Heart left ventricle (tissue), 16 donors: Measurements from ENCODE around the gene RPS27L. TPM values are rescaled to one million over a fixed set of nuclear protein-coding genes. Genes with fewer than 3 reads are reported as not detected.

Experiments
- ATAC-seq, 4 donors: fragments of 200-7000 bp; cut with Tn5 transposase; one replicate each; pipeline ENCODE4 v1.9.1; 2020 to 2022; ENCODE audit warnings: moderate library complexity in 4 of 4, mild to moderate bottlenecking in 3 of 4, moderate number of reproducible peaks in 1 of 4
- DNase-seq, 5 donors: peaks; one replicate each; pipeline ENCODE4 v3.0.0-alpha.2; 2020
- H3K27ac ChIP-seq, 12 donors: fragments of 200-600 bp; sonication (generic) in 4 of 12; one replicate each; pipeline versions ENCODE4 v1.5.0 to v1.8.0; 2016 to 2022; ENCODE audit warnings: mild to moderate bottlenecking in 2 of 12
- H3K27me3 ChIP-seq, 9 donors: fragments of 200-600 bp; sonication (generic) in 2 of 9; one replicate each; pipeline versions ENCODE4 v1.5.1 to v1.8.0; 2016 to 2022; ENCODE audit warnings: mild to moderate bottlenecking in 3 of 9
- H3K36me3 ChIP-seq, 9 donors: fragments of 200-600 bp; sonication (generic) in 2 of 9; one replicate each; pipeline versions ENCODE4 v1.5.0 to v1.8.0; 2018 to 2022; ENCODE audit warnings: mild to moderate bottlenecking in 2 of 9
- H3K4me1 ChIP-seq, 12 donors: fragments of 200-600 bp; sonication (generic) in 4 of 12; one replicate each; pipeline versions ENCODE4 v1.5.0 to v1.8.0; 2016 to 2022; ENCODE audit warnings: mild to moderate bottlenecking in 3 of 12
- H3K4me3 ChIP-seq, 12 donors: fragments of 200-600 bp; sonication (generic) in 4 of 12; one replicate each; pipeline versions ENCODE4 v1.5.0 to v1.8.0; 2017 to 2022; ENCODE audit warnings: mild to moderate bottlenecking in 9 of 12, moderate library complexity in 4 of 12
- H3K9me3 ChIP-seq, 12 donors: fragments of 200-600 bp; sonication (generic) in 4 of 12; one replicate each; pipeline versions ENCODE4 v1.5.0 to v1.8.0; 2016 to 2022; ENCODE audit warnings: mild to moderate bottlenecking in 1 of 12
- POLR2A ChIP-seq, 2 donors: fragments of 450-650 bp; IDR thresholded peaks; one replicate each; pipeline ENCODE4 v1.6.1; 2017; ENCODE audit warnings: antibody characterized with exemption in 2 of 2, mild to moderate bottlenecking in 2 of 2, moderate library complexity in 2 of 2
- WGBS, 4 donors: extraction: QIAGEN DNeasy Blood & Tissue Kit in 2 of 4; methylation state at CpG; one replicate each; pipeline versions ENCODE4 v1.1.5 to v1.1.7; 2013 to 2018; 5-methylcytosine and 5-hydroxymethylcytosine counted together
- intact Hi-C, 10 donors: fragments of 100-400 bp; cut with DNase I; formaldehyde crosslinking; loops; one replicate each; pipeline versions ENCODE4 v1.11.1 to v1.14.2; 2022
- polyA plus RNA-seq, 2 donors: library from polyadenylated mRNA; stranded (reverse); fragments of 200-250 nt; gene quantifications; one replicate each; pipeline ENCODE4 v1.2.3, GENCODE V29; 2013
- total RNA-seq, 9 donors: library from RNA; depleted of rRNA in 2 of 9; stranded (reverse); fragments of >200 nt in 2 of 9; fragmentation: NEBNext Ultra II Directional in 3 of 9; extraction: Animal tissue kit (Norgen Biotek cat#: 25700) in 3 of 9; gene quantifications; one replicate each; pipeline versions ENCODE4 v1.1.0 to v1.2.4, GENCODE V29; 2016 to 2023
- TF ChIP-seq, protein P1 (sequence below), 12 donors: fragments of 200-600 bp; sonication (generic) in 4 of 12; IDR thresholded peaks; one replicate each; pipeline versions ENCODE4 v1.5.0 to v1.8.0; 2018 to 2022; ENCODE audit warnings: antibody characterized with exemption in 12 of 12, mild to moderate bottlenecking in 5 of 12
- donor health status: ischemic (EF 13 %, LVEDD 7.1; RV severe dilation, severe dysfunction).
- donor health status: healthy with polysubstance abuse.
- donor health status: DM: no; HTN: yes; CAD: no.
- donor health status: DM: no; HTN: no; CAD: no.
- donor health status: ischemic (EF 25% LVEDD 6.9; RV normal size, moderate dysfunction).
- donor health status: ischemic (EF 25% LVEDD 5.7; RV mildly dilated, moderate dysfunction).
- donor health status: healthy.
- donor health status: DM: yes; HTN: yes; CAD: no.
- donor health status: ischemic (EF 35%, LVEDD 5.7; RV mildly dilated, moderate dysfunction).
- donor health status: nonischemic (EF 11% LVEDD 7.7; RV severe dilation, severe dysfunction).
- donor health status: DM: yes; HTN: yes; CAD: no.
- donor health status: PGD.
- donor health status: ischemic (EF 29% LVEDD 5.4; RV normal size, mild dysfunction).
- donor health status: nonischemic (EF 23%, LVEDD 6.1; RV moderate dilation, normal function).

RPS27L gene
- total and polyA plus RNA-seq, 11 donors, result 53.4 to 221 (median 137) TPM

DNA sequence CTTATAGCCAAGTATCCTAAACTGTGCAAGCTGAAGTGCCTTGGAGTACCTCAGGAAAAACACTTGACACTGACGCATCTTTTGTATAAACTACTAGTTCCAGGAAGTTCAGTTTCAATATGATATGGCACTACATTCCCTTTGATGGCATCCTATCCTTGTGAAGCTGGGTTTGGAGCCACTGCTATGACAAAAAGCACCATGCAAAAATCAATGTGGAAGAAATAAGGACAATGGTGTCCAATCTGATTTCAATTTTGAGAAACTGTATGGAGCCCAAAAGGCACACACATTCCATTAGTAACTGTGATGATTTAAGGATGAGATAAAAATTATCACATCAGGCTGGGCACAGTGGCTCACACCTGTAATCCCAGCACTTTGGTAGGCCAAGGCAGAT, 5.6 kb downstream of the RPS27L start:
- no peaks in the 10 kb centered on the region for H3K9me3 ChIP-seq
- WGBS, 4 donors, result 93 to 100% (median 98%) methylated on average over 1 of the region's 1 CpG
- H3K27ac ChIP-seq, result no peak overlapping the region
- peaks cover 0 to 88% (median 75%) of the 10 kb centered on the region in 9 donors for H3K36me3 ChIP-seq
- ATAC-seq (no peak), DNase-seq (no peak)
- TF ChIP-seq, protein P1, sequence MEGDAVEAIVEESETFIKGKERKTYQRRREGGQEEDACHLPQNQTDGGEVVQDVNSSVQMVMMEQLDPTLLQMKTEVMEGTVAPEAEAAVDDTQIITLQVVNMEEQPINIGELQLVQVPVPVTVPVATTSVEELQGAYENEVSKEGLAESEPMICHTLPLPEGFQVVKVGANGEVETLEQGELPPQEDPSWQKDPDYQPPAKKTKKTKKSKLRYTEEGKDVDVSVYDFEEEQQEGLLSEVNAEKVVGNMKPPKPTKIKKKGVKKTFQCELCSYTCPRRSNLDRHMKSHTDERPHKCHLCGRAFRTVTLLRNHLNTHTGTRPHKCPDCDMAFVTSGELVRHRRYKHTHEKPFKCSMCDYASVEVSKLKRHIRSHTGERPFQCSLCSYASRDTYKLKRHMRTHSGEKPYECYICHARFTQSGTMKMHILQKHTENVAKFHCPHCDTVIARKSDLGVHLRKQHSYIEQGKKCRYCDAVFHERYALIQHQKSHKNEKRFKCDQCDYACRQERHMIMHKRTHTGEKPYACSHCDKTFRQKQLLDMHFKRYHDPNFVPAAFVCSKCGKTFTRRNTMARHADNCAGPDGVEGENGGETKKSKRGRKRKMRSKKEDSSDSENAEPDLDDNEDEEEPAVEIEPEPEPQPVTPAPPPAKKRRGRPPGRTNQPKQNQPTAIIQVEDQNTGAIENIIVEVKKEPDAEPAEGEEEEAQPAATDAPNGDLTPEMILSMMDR (IDR thresholded peaks at IDR 0.05), result no peak
- TF ChIP-seq POLR2A (IDR thresholded peaks at IDR 0.05), result no peak
- intact Hi-C loops, result loop anchor here in 4 of 10 donors (10.0 kb wide), 3 partner anchors 123 to 253 kb away; partner anchors contain the start of gene APH1B (in 3 of the 4)
- H3K4me3 ChIP-seq, result no peak overlapping the region
- H3K27me3 ChIP-seq, result no peaks in the 10 kb centered on the region
- peaks cover 0 to 36% (median 23%) of the 10 kb centered on the region in 12 donors for H3K4me1 ChIP-seq

DNA sequence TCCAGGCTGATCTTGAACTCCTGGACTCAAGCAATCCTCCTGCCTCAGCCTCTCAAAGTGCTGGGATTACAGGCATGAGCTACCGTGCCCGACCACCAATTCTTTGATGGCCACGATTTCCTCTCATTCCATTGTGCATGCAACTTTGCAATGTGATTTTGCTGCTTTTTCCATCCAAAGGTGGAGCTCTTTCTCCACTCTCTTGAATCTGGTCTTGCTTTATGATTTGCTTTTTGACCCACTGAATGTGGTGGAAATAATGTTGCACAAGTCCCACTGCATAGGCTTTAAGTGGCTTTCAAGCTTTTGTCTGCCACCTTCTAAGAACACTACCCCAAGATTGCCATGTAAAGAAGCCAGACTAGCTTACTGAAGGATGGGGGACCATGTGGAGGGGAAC, 10.6 kb downstream of the RPS27L start:
- intact Hi-C loops, result no loop called here
- 81 to 88% (median 84%) methylated on average over 3 of the region's 3 CpGs for WGBS, 4 donors
- H3K36me3 ChIP-seq, result peaks cover 0 to 69% (median 47%) of the 10 kb centered on the region in 9 donors
- no peak for TF ChIP-seq POLR2A (IDR thresholded peaks at IDR 0.05)
- TF ChIP-seq, protein P1 (IDR thresholded peaks at IDR 0.05), result no peak
- peaks cover 0 to 10% (median 4%) of the 10 kb centered on the region in 12 donors for H3K4me1 ChIP-seq
- DNase-seq (no peak), ATAC-seq (peak in 1 of 4 donors; percentile 18)
- no peaks in the 10 kb centered on the region for H3K9me3 ChIP-seq
- H3K4me3 ChIP-seq, result no peak overlapping the region
- H3K27ac ChIP-seq, result no peak overlapping the region
- no peaks in the 10 kb centered on the region for H3K27me3 ChIP-seq

DNA sequence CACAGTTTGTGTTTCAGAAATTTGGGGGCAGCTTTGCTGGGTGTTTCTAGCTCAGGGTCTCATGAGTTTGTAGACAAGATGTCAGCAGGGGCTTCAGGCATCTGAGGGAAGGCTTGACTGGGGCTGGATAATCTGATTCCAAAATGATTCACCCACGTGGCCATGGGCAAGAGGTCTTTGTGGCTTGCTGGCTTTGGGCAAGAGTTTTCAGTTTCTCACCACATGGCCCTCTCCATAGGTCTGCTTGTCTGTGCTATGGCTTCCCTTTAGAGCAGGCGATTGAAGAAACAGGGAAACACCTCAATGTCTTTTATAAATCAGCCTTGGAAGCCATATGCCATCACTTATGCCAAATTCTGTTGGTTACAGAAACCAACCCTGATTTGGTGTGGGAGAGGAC, 11.9 kb downstream of the RPS27L start:
- no peaks in the 10 kb centered on the region for H3K27me3 ChIP-seq
- ATAC-seq, result no peak
- TF ChIP-seq, protein P1 (IDR thresholded peaks at IDR 0.05), result no peak
- no peak for TF ChIP-seq POLR2A (IDR thresholded peaks at IDR 0.05)
- no peaks in the 10 kb centered on the region for H3K9me3 ChIP-seq
- peaks cover 0 to 6% (median 2%) of the 10 kb centered on the region in 12 donors for H3K4me1 ChIP-seq
- DNase-seq, result no peak
- 93 to 100% (median 96%) methylated on average over 2 of the region's 2 CpGs for WGBS, 4 donors
- no peak overlapping the region for H3K27ac ChIP-seq
- intact Hi-C loops, result no loop called here
- no peak overlapping the region for H3K4me3 ChIP-seq
- H3K36me3 ChIP-seq, result peaks cover 0 to 75% (median 46%) of the 10 kb centered on the region in 9 donors

DNA sequence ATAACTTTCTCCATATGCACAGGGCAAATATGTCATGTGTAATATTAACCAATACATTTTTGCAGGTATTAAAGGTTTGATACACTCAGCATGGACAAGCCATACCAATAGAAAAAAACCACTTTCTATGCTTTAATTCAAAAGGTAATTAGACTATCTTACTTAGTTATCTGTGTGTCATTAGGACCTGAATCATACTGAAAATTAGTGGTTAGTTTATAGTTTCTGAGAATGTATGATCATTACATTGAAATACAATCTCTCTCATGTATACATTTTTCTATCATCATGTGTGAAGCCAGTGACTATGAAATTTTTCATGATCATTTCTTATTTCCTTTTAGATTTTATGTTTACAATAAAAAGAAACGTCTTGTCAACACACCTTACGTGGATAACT, 16.3 kb downstream of the RPS27L start:
- Histone ChIP-seq H3K27ac (no peak overlapping the region), H3K9me3 (no peaks in the 10 kb centered on the region), H3K4me3 (no peak overlapping the region), H3K36me3 (peaks cover 0 to 38% (median 17%) of the 10 kb centered on the region in 9 donors), H3K27me3 (no peaks in the 10 kb centered on the region), H3K4me1 (peaks cover 0 to 10% (median 0%) of the 10 kb centered on the region in 12 donors)
- intact Hi-C loops, result no loop called here
- 94 to 99% (median 96%) methylated on average over 2 of the region's 2 CpGs for WGBS, 4 donors
- DNase-seq (no peak), ATAC-seq (no peak)
- TF ChIP-seq POLR2A (IDR thresholded peaks at IDR 0.05), result no peak
- TF ChIP-seq, protein P1 (IDR thresholded peaks at IDR 0.05), result no peak
